Heart left ventricle (tissue), 16 donors: ENCODE results near the gene MARCHF3. TPM values are rescaled to one million over a fixed set of nuclear protein-coding genes. Genes with fewer than 3 reads are reported as not detected.

Experiments used
- ATAC-seq, 4 donors: fragments of 200-7000 bp; cut with Tn5 transposase; one replicate each; pipeline ENCODE4 v1.9.1; 2020 to 2022; ENCODE audit warnings: moderate library complexity in 4 of 4, mild to moderate bottlenecking in 3 of 4, moderate number of reproducible peaks in 1 of 4
- DNase-seq, 5 donors: peaks; one replicate each; pipeline ENCODE4 v3.0.0-alpha.2; 2020
- H3K27ac ChIP-seq, 12 donors: fragments of 200-600 bp; sonication (generic) in 4 of 12; one replicate each; pipeline versions ENCODE4 v1.5.0 to v1.8.0; 2016 to 2022; ENCODE audit warnings: mild to moderate bottlenecking in 2 of 12
- H3K27me3 ChIP-seq, 9 donors: fragments of 200-600 bp; sonication (generic) in 2 of 9; one replicate each; pipeline versions ENCODE4 v1.5.1 to v1.8.0; 2016 to 2022; ENCODE audit warnings: mild to moderate bottlenecking in 3 of 9
- H3K36me3 ChIP-seq, 9 donors: fragments of 200-600 bp; sonication (generic) in 2 of 9; one replicate each; pipeline versions ENCODE4 v1.5.0 to v1.8.0; 2018 to 2022; ENCODE audit warnings: mild to moderate bottlenecking in 2 of 9
- H3K4me1 ChIP-seq, 12 donors: fragments of 200-600 bp; sonication (generic) in 4 of 12; one replicate each; pipeline versions ENCODE4 v1.5.0 to v1.8.0; 2016 to 2022; ENCODE audit warnings: mild to moderate bottlenecking in 3 of 12
- H3K4me3 ChIP-seq, 12 donors: fragments of 200-600 bp; sonication (generic) in 4 of 12; one replicate each; pipeline versions ENCODE4 v1.5.0 to v1.8.0; 2017 to 2022; ENCODE audit warnings: mild to moderate bottlenecking in 9 of 12, moderate library complexity in 4 of 12
- H3K9me3 ChIP-seq, 12 donors: fragments of 200-600 bp; sonication (generic) in 4 of 12; one replicate each; pipeline versions ENCODE4 v1.5.0 to v1.8.0; 2016 to 2022; ENCODE audit warnings: mild to moderate bottlenecking in 1 of 12
- POLR2A ChIP-seq, 2 donors: fragments of 450-650 bp; IDR thresholded peaks; one replicate each; pipeline ENCODE4 v1.6.1; 2017; ENCODE audit warnings: antibody characterized with exemption in 2 of 2, mild to moderate bottlenecking in 2 of 2, moderate library complexity in 2 of 2
- WGBS, 4 donors: extraction: QIAGEN DNeasy Blood & Tissue Kit in 2 of 4; methylation state at CpG; one replicate each; pipeline versions ENCODE4 v1.1.5 to v1.1.7; 2013 to 2018; 5-methylcytosine and 5-hydroxymethylcytosine counted together
- intact Hi-C, 10 donors: fragments of 100-400 bp; cut with DNase I; formaldehyde crosslinking; loops; one replicate each; pipeline versions ENCODE4 v1.11.1 to v1.14.2; 2022
- polyA plus RNA-seq, 2 donors: library from polyadenylated mRNA; stranded (reverse); fragments of 200-250 nt; gene quantifications; one replicate each; pipeline ENCODE4 v1.2.3, GENCODE V29; 2013
- total RNA-seq, 9 donors: library from RNA; depleted of rRNA in 2 of 9; stranded (reverse); fragments of >200 nt in 2 of 9; fragmentation: NEBNext Ultra II Directional in 3 of 9; extraction: Animal tissue kit (Norgen Biotek cat#: 25700) in 3 of 9; gene quantifications; one replicate each; pipeline versions ENCODE4 v1.1.0 to v1.2.4, GENCODE V29; 2016 to 2023
- TF ChIP-seq, protein P1 (sequence below), 12 donors: fragments of 200-600 bp; sonication (generic) in 4 of 12; IDR thresholded peaks; one replicate each; pipeline versions ENCODE4 v1.5.0 to v1.8.0; 2018 to 2022; ENCODE audit warnings: antibody characterized with exemption in 12 of 12, mild to moderate bottlenecking in 5 of 12
- donor health status: ischemic (EF 13 %, LVEDD 7.1; RV severe dilation, severe dysfunction).
- donor health status: healthy with polysubstance abuse.
- donor health status: DM: no; HTN: yes; CAD: no.
- donor health status: DM: no; HTN: no; CAD: no.
- donor health status: ischemic (EF 25% LVEDD 6.9; RV normal size, moderate dysfunction).
- donor health status: ischemic (EF 25% LVEDD 5.7; RV mildly dilated, moderate dysfunction).
- donor health status: healthy.
- donor health status: DM: yes; HTN: yes; CAD: no.
- donor health status: ischemic (EF 35%, LVEDD 5.7; RV mildly dilated, moderate dysfunction).
- donor health status: nonischemic (EF 11% LVEDD 7.7; RV severe dilation, severe dysfunction).
- donor health status: DM: yes; HTN: yes; CAD: no.
- donor health status: PGD.
- donor health status: ischemic (EF 29% LVEDD 5.4; RV normal size, mild dysfunction).
- donor health status: nonischemic (EF 23%, LVEDD 6.1; RV moderate dilation, normal function).

MARCHF3 gene
- total and polyA plus RNA-seq, 11 donors = 9.9 to 113 (median 38.0) TPM

DNA sequence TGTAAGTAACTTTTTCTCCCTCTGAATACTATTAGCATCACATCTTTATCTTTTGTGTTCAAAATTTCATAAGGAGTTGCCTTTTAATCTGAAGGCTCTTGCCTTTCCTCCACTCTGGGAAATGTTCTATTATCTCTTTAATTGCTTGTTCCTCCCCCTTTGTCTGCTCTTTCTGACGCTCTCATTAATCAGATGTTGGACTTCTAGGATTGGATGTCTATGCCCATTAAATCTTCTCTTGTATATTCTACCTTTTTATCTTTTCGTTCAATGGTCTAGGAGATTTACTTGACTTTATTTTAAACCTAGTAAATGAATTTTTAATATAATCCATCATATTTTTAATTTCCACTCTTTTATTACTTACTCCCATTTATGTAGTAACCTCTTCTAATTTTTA, 76.7 kb downstream of the MARCHF3 start:
- intact Hi-C loops = no loop called here
- 79 to 93% (median 83%) methylated on average over 2 of the region's 2 CpGs for WGBS, 4 donors

DNA sequence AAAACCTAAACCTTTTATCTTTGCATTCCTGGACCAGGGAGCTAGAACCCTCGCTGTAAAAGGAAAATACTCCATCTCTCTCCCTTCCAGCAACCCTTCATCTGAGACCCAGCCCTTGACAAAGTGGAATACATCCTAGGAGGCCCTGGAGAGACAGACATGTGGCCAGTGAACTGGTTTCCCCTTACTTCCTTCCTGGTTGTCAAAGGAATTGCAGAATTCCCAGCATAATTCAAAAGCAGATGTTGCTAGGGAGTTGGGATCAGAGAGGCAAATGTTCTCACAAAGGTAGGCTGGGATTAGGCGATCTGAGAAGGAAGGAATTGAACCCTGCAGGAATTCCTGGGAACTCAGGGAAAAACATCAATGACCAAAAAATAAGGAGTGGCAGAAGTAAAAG, 80.9 kb downstream of the MARCHF3 start:
- TF ChIP-seq POLR2A (IDR thresholded peaks at IDR 0.05) = no peak
- TF ChIP-seq, protein P1, sequence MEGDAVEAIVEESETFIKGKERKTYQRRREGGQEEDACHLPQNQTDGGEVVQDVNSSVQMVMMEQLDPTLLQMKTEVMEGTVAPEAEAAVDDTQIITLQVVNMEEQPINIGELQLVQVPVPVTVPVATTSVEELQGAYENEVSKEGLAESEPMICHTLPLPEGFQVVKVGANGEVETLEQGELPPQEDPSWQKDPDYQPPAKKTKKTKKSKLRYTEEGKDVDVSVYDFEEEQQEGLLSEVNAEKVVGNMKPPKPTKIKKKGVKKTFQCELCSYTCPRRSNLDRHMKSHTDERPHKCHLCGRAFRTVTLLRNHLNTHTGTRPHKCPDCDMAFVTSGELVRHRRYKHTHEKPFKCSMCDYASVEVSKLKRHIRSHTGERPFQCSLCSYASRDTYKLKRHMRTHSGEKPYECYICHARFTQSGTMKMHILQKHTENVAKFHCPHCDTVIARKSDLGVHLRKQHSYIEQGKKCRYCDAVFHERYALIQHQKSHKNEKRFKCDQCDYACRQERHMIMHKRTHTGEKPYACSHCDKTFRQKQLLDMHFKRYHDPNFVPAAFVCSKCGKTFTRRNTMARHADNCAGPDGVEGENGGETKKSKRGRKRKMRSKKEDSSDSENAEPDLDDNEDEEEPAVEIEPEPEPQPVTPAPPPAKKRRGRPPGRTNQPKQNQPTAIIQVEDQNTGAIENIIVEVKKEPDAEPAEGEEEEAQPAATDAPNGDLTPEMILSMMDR (IDR thresholded peaks at IDR 0.05) = no peak
- intact Hi-C loops = no loop called here
- ATAC-seq = no peak
- H3K27ac ChIP-seq = peak overlapping the region in 2 of 12 donors; percentile 26 to 36
- peaks cover 0 to 39% (median 9%) of the 10 kb centered on the region in 12 donors for H3K4me1 ChIP-seq
- whole genome bisulfite sequencing, 4 donors = 47 to 60% (median 54%) methylated on average over 2 of the region's 2 CpGs
- H3K9me3 ChIP-seq = no peaks in the 10 kb centered on the region
- H3K27me3 ChIP-seq = no peaks in the 10 kb centered on the region
- no peak for DNase-seq
- H3K36me3 ChIP-seq = no peaks in the 10 kb centered on the region
- H3K4me3 ChIP-seq = no peak overlapping the region

More for the DNA sequence above, 76.7 kb downstream of the MARCHF3 start:
- ATAC-seq (no peak), DNase-seq (no peak)
- Histone ChIP-seq H3K27ac (no peak overlapping the region), H3K9me3 (peaks cover 0 to 5% (median 0%) of the 10 kb centered on the region in 12 donors), H3K36me3 (no peaks in the 10 kb centered on the region), H3K27me3 (no peaks in the 10 kb centered on the region), H3K4me3 (no peak overlapping the region), H3K4me1 (peaks cover 0 to 18% (median 2%) of the 10 kb centered on the region in 12 donors)
- TF ChIP-seq, protein P1 (IDR thresholded peaks at IDR 0.05) = no peak
- TF ChIP-seq POLR2A (IDR thresholded peaks at IDR 0.05) = no peak

DNA sequence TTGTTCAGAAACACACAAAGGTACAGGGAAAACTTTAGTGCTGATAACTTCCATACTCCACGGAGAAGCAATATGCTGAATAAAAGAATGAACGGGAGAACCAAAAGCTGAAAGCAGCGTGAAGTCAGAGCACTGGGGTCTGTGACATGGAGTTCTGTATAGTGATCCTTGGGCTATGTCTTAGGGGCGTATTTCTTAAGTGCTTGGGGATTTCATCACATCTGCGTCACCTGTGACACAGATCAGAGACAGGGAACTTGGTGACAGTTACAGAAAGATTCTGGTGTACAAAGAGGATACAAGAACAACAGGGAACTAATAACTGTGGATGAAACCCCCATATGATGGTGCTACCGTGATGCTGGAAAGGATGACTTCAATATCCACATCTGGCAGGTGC, 81.9 kb downstream of the MARCHF3 start:
- DNase-seq (no peak), ATAC-seq (peak in 1 of 4 donors; percentile 7)
- TF ChIP-seq POLR2A (IDR thresholded peaks at IDR 0.05) = no peak
- TF ChIP-seq, protein P1 (IDR thresholded peaks at IDR 0.05) = no peak
- Histone ChIP-seq H3K27ac (peak overlapping the region in 2 of 12 donors; percentile 3 to 26), H3K9me3 (no peaks in the 10 kb centered on the region), H3K4me1 (peaks cover 0 to 39% (median 9%) of the 10 kb centered on the region in 12 donors), H3K4me3 (no peak overlapping the region), H3K27me3 (no peaks in the 10 kb centered on the region), H3K36me3 (no peaks in the 10 kb centered on the region)
- 76 to 88% (median 87%) methylated on average over 6 of the region's 6 CpGs for WGBS, 4 donors
- intact Hi-C loops = no loop called here

DNA sequence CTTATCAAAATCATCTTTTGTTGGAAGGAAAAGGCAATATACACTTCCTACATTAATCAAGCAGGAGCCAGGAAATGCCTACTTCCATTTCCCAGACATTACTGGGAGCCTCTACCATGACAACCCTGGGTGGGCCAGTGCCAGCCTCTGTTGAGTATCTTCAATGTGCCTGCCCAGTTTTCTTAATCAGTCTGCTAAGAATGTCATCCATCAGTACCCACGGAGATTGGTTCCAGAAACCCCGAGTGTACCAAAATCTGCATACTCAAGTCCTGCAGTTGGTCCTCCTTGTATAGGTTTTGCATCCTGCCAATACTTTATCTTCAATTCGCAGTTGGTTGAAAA, 82.4 kb downstream of the MARCHF3 start:
- intact Hi-C loops = no loop called here
- DNase-seq (no peak), ATAC-seq (peak in 3 of 4 donors; percentile 21 to 44 (median 25))
- Histone ChIP-seq H3K4me1 (peaks cover 0 to 42% (median 11%) of the 10 kb centered on the region in 12 donors), H3K4me3 (no peak overlapping the region), H3K27ac (peak overlapping the region in 2 of 12 donors; percentile 3 to 26), H3K27me3 (no peaks in the 10 kb centered on the region), H3K9me3 (no peaks in the 10 kb centered on the region), H3K36me3 (no peaks in the 10 kb centered on the region)
- TF ChIP-seq POLR2A (IDR thresholded peaks at IDR 0.05) = no peak
- TF ChIP-seq, protein P1 (IDR thresholded peaks at IDR 0.05) = no peak
- whole genome bisulfite sequencing, 4 donors = 60 to 70% (median 65%) methylated on average over 3 of the region's 3 CpGs
